ENCODE measurements around the gene PLEKHA6. TPM values are rescaled to one million over a fixed set of nuclear protein-coding genes. Genes with fewer than 3 reads are reported as not detected.

PLEKHA6 gene
- total and polyA plus RNA-seq, 2 experiments from 2014 or later = 2.8 to 6.2 TPM

DNA sequence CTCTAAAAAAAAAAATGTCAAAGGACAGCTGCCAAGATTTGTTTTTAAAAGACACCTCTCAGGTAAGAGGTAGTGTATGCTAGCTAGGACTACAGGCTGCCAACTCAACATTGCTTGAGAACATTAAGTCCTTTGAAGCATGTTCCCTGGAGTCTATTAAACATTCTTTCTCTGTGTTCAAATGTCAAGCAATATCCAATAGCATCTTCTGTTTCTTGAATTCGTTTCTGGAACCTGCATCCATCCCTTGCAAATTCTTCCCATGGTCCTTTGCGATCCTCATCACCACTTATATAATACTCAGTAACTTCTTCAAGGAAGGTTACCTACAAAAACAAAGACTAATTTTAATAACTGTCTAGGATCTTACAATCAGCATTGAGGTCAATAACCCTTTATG is 46.3 kb upstream of the PLEKHA6 start (continued):
- TF ChIP-seq, protein P1, sequence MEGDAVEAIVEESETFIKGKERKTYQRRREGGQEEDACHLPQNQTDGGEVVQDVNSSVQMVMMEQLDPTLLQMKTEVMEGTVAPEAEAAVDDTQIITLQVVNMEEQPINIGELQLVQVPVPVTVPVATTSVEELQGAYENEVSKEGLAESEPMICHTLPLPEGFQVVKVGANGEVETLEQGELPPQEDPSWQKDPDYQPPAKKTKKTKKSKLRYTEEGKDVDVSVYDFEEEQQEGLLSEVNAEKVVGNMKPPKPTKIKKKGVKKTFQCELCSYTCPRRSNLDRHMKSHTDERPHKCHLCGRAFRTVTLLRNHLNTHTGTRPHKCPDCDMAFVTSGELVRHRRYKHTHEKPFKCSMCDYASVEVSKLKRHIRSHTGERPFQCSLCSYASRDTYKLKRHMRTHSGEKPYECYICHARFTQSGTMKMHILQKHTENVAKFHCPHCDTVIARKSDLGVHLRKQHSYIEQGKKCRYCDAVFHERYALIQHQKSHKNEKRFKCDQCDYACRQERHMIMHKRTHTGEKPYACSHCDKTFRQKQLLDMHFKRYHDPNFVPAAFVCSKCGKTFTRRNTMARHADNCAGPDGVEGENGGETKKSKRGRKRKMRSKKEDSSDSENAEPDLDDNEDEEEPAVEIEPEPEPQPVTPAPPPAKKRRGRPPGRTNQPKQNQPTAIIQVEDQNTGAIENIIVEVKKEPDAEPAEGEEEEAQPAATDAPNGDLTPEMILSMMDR (conservative IDR thresholded peaks at IDR 0.05; ENCODE audit: low read depth in 2 of 2) = no peak
- TF ChIP-seq ZNF331 (CRISPR knock-in tag; IDR thresholded peaks at IDR 0.05; ENCODE audit: low read depth) (no peak), ZNF114 (CRISPR knock-in tag; IDR thresholded peaks at IDR 0.05) (no peak)

DNA sequence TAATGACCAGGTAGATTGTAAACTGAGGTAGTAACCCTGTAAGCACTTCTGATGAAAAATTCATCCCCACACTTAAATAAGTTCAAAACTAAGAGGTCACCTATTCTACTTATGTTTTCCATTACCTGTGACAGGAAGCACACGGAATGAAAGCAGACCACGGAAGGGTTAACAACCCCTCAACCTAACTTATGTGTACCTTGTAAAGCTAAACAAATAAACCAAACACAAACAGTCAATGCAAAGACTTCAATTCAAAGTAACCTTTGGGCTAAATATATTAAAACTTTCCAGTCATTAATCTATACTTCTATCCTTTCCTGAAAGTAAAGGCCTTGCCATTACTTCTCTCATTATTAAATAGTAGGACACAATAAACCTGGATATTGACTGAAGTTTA is 44.9 kb upstream of the PLEKHA6 start:
- peaks cover 64% of the 10 kb centered on the region for H3K79me2 ChIP-seq (replicated peaks; ENCODE audit: insufficient read depth)
- no peaks in the 10 kb centered on the region for H3K9me3 Mint-ChIP-seq
- no peaks in the 10 kb centered on the region for H3K9me2 ChIP-seq (ENCODE audit: insufficient read depth)
- no peak for DNase-seq (ENCODE audit: low spot score)
- H3K4me3 Mint-ChIP-seq = no peak overlapping the region
- ATAC-seq = no peak
- no peak overlapping the region for H3K4me3 ChIP-seq
- peaks cover 62% of the 10 kb centered on the region for H4K20me1 ChIP-seq (replicated peaks; ENCODE audit: insufficient read depth)
- H3F3A ChIP-seq (replicated peaks; ENCODE audit: low read depth) = 0 out of 2 replicates have a peak, but pooled peaks cover 6% of the 10 kb centered on the region
- H3K36me3 ChIP-seq (ENCODE audit: insufficient read depth) = peaks cover 24% of the 10 kb centered on the region
- no peak overlapping the region for H3K4me2 ChIP-seq
- H3K27ac ChIP-seq (ENCODE audit: low read depth) = no peak overlapping the region
- no peak overlapping the region for H2AFZ ChIP-seq
- peaks cover 8% of the 10 kb centered on the region for H3K27me3 Mint-ChIP-seq (ENCODE audit: insufficient read depth, low read depth, poor library complexity)
- H3K36me3 Mint-ChIP-seq (ENCODE audit: low read depth) = peaks cover 59% of the 10 kb centered on the region
- peaks cover 5% of the 10 kb centered on the region for H3K4me1 ChIP-seq (ENCODE audit: insufficient read depth)
- H3K27me3 ChIP-seq (ENCODE audit: insufficient read depth) = no peaks in the 10 kb centered on the region
- no peaks in the 10 kb centered on the region; the same call in 2 of the 3 replicates for H3K4me1 Mint-ChIP-seq
- H3K27ac Mint-ChIP-seq = no peak overlapping the region
- TF ChIP-seq EZH2 (IDR thresholded peaks at IDR 0.05; ENCODE audit: low read depth, unreplicated experiment) = no peak
- TF ChIP-seq, protein P2, sequence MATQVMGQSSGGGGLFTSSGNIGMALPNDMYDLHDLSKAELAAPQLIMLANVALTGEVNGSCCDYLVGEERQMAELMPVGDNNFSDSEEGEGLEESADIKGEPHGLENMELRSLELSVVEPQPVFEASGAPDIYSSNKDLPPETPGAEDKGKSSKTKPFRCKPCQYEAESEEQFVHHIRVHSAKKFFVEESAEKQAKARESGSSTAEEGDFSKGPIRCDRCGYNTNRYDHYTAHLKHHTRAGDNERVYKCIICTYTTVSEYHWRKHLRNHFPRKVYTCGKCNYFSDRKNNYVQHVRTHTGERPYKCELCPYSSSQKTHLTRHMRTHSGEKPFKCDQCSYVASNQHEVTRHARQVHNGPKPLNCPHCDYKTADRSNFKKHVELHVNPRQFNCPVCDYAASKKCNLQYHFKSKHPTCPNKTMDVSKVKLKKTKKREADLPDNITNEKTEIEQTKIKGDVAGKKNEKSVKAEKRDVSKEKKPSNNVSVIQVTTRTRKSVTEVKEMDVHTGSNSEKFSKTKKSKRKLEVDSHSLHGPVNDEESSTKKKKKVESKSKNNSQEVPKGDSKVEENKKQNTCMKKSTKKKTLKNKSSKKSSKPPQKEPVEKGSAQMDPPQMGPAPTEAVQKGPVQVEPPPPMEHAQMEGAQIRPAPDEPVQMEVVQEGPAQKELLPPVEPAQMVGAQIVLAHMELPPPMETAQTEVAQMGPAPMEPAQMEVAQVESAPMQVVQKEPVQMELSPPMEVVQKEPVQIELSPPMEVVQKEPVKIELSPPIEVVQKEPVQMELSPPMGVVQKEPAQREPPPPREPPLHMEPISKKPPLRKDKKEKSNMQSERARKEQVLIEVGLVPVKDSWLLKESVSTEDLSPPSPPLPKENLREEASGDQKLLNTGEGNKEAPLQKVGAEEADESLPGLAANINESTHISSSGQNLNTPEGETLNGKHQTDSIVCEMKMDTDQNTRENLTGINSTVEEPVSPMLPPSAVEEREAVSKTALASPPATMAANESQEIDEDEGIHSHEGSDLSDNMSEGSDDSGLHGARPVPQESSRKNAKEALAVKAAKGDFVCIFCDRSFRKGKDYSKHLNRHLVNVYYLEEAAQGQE (IDR thresholded peaks at IDR 0.05; ENCODE audit: unreplicated experiment) = no peak
- TF ChIP-seq NANOG (IDR thresholded peaks at IDR 0.05; ENCODE audit: borderline replicate concordance) = no peak
- TF ChIP-seq, protein P3, sequence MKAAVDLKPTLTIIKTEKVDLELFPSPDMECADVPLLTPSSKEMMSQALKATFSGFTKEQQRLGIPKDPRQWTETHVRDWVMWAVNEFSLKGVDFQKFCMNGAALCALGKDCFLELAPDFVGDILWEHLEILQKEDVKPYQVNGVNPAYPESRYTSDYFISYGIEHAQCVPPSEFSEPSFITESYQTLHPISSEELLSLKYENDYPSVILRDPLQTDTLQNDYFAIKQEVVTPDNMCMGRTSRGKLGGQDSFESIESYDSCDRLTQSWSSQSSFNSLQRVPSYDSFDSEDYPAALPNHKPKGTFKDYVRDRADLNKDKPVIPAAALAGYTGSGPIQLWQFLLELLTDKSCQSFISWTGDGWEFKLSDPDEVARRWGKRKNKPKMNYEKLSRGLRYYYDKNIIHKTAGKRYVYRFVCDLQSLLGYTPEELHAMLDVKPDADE (IDR thresholded peaks at IDR 0.05) = no peak
- TF ChIP-seq STAT1 (IDR thresholded peaks at IDR 0.05; ENCODE audit: unreplicated experiment) = no peak
- TF ChIP-seq, protein P1 (conservative IDR thresholded peaks at IDR 0.05; ENCODE audit: low read depth in 2 of 2) = no peak
- TF ChIP-seq JUNB (IDR thresholded peaks at IDR 0.05; ENCODE audit: unreplicated experiment) = no peak
- no peak for TF ChIP-seq CREB1 (CRISPR knock-in tag; IDR thresholded peaks at IDR 0.05; ENCODE audit: low read depth)

All from GM23338 (cell line).